OCI-LY7 (cell line): ENCODE results near the gene PIK3R3.

ENCODE experiments used
- CTCF ChIP-seq: fragments of 200-600 bp; sonication (generic); conservative IDR thresholded peaks from 2 replicates; pipeline ENCODE4 v1.5.1; 2014; ENCODE audit warnings: mild to moderate bottlenecking, antibody characterized with exemption, low read length, moderate library complexity, mixed read lengths
- EZH2phosphoT487 ChIP-seq: fragments of 200-600 bp; sonication (generic); IDR thresholded peaks from 2 replicates; pipeline ENCODE4 v1.6.1; 2018; ENCODE audit warnings: low read depth, borderline replicate concordance, mild to moderate bottlenecking, mixed run types, antibody characterized with exemption, low read length, moderate library complexity, mixed read lengths

- TF ChIP-seq CTCF (no peak), EZH2phosphoT487 (no peak)
These were observed 21.3 kb upstream of the PIK3R3 start for GRCh38 chr1:46153732-46154131.
